ENCODE data around the gene SHQ1. TPM values are rescaled to one million over a fixed set of nuclear protein-coding genes. Genes with fewer than 3 reads are reported as not detected.

SHQ1 gene
- total and polyA plus RNA-seq, 2 donors (not counting 3 experiments of a cell fraction or from before 2014, with no cell fraction given): 7.3 to 20.6 TPM

DNA sequence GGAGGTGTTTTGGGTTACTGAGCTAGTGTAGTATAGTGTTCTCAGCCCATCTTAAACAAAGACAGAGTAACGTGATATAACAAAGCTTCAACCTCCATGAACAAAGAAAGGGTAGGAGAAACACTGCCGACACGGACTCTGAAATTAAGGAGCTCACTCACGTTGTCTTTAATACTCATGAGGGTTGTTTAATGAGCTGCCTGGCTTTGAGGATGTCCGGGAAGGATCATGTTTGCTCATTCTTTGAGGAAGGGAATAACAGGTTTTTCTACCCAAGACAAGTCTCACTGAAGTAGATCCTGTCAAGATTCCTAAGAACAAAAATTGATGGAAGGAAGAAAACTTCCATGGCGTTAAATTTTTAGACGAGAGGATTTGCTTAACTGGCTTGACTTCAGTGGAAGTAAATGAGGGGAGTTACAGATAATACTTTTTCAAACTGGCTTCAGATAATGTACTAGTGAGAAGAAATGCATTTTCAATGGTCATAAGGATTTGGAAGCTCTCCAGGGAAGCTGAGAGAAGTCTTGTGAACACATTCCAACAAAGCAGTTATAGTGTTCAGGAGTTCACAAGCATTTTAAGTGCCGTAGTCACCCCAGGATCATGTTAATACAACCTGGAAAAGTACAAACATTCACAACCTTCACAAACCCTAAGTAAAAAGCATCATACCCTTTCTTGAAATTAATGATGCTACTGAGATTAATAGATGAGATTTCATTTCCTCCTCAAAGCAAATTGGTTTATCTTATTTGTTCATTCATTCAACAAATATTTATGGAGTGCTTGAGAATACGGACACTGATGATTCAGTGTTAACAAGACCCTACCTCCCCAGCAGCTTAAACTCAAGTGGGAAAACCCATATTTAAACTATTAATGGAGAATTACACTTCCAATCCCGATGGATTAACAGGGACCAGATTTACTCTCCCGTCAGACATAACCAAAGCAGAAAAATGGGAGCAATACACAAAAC lies 101.5 kb downstream of the SHQ1 start:
- no peaks in the 10 kb centered on the region for H3K9me1 ChIP-seq (replicated peaks; ENCODE audit: control insufficient read depth, extremely low read depth, insufficient read depth, low read length)
- H4K20me1 ChIP-seq (replicated peaks; ENCODE audit: control insufficient read depth, extremely low read depth, insufficient read depth, low read length): no peaks in the 10 kb centered on the region
- POLR2A ChIA-PET: no interaction called here
- TF ChIP-seq, protein P1, sequence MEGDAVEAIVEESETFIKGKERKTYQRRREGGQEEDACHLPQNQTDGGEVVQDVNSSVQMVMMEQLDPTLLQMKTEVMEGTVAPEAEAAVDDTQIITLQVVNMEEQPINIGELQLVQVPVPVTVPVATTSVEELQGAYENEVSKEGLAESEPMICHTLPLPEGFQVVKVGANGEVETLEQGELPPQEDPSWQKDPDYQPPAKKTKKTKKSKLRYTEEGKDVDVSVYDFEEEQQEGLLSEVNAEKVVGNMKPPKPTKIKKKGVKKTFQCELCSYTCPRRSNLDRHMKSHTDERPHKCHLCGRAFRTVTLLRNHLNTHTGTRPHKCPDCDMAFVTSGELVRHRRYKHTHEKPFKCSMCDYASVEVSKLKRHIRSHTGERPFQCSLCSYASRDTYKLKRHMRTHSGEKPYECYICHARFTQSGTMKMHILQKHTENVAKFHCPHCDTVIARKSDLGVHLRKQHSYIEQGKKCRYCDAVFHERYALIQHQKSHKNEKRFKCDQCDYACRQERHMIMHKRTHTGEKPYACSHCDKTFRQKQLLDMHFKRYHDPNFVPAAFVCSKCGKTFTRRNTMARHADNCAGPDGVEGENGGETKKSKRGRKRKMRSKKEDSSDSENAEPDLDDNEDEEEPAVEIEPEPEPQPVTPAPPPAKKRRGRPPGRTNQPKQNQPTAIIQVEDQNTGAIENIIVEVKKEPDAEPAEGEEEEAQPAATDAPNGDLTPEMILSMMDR (IDR thresholded peaks at IDR 0.05; ENCODE audit: extremely low read depth in 1 of 2, insufficient read depth in 1 of 2, low read depth in 1 of 2, low read length in 2 of 2): no peak
- TF ChIP-seq EZH2 (IDR thresholded peaks at IDR 0.05; ENCODE audit: borderline replicate concordance, low read depth, low read length, severe bottlenecking): no peak
- no peak for TF ChIP-seq MYC (IDR thresholded peaks at IDR 0.05; ENCODE audit: low read depth, low read length)
- TF ChIP-seq POLR2AphosphoS5 (IDR thresholded peaks at IDR 0.05; ENCODE audit: insufficient read depth, low read depth, low read length): no peak
- TF ChIP-seq GATA2 (IDR thresholded peaks at IDR 0.05; ENCODE audit: insufficient read depth, insufficient read length, low read depth, low read length): no peak
- TF ChIP-seq FOS (IDR thresholded peaks at IDR 0.05; ENCODE audit: borderline replicate concordance, insufficient read depth, low read length): no peak
- TF ChIP-seq JUN (IDR thresholded peaks at IDR 0.05; ENCODE audit: borderline replicate concordance, insufficient read depth, insufficient read length, low read depth): no peak
- TF ChIP-seq, protein P2, sequence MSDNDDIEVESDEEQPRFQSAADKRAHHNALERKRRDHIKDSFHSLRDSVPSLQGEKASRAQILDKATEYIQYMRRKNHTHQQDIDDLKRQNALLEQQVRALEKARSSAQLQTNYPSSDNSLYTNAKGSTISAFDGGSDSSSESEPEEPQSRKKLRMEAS (IDR thresholded peaks at IDR 0.05; ENCODE audit: insufficient read depth, insufficient read length): no peak
- TF ChIP-seq POLR2A (IDR thresholded peaks at IDR 0.05; ENCODE audit: low read depth, low read length): no peak
- no peak overlapping the region for H3K4me3 ChIP-seq (replicated peaks in 1 of 3; ENCODE audit: insufficient read depth in 1 of 3, low read depth in 1 of 3, low read length in 3 of 3)
- no peaks in the 10 kb centered on the region for H3K79me2 ChIP-seq (ENCODE audit: control insufficient read depth, insufficient read depth, low read length)
- H3K4me1 ChIP-seq (ENCODE audit: control insufficient read depth, extremely low read depth, insufficient read depth, low read length): no peaks in the 10 kb centered on the region
- H3K4me2 ChIP-seq (ENCODE audit: insufficient read depth, low read length): no peak overlapping the region
- no peak overlapping the region for H2AFZ ChIP-seq (ENCODE audit: low read depth, low read length)
- no peaks in the 10 kb centered on the region for H3K36me3 ChIP-seq (ENCODE audit: control insufficient read depth in 2 of 2, extremely low read depth in 1 of 2, insufficient read depth in 2 of 2, low read length in 2 of 2)
- FAIRE-seq (no peak), DNase-seq (ENCODE audit: low read depth, low spot score) (no peak)
- no peaks in the 10 kb centered on the region for H3K9me3 ChIP-seq (replicated peaks; ENCODE audit: control insufficient read depth, insufficient read depth, low read length)
- CTCF ChIA-PET: interaction anchor here (1.1 to 1.2 kb wide), 2 partner anchors 81 to 105 kb away, joined by 3 to 4 read pairs; no protein-coding TSS in a partner anchor
- no peak overlapping the region for H3K9ac ChIP-seq (replicated peaks; ENCODE audit: extremely low read depth, insufficient read depth, low read length)
- intact Hi-C loops (cut with micrococcal nuclease) (no loop called here), dilution Hi-C loops (cut with MboI; ENCODE audit: extremely low pct_ligation_motif_present, low sequenced_read_pairs) (no loop called here)
- BruUV-seq (replicated peaks): no TSS peak
- no peaks in the 10 kb centered on the region for H3K27me3 ChIP-seq (ENCODE audit: control insufficient read depth in 2 of 2, insufficient read depth in 2 of 2, low read length in 2 of 2)
- H3K27ac ChIP-seq (ENCODE audit: insufficient read depth, low read depth, low read length): no peak overlapping the region

All from endothelial cell of umbilical vein (primary cell).